Myometrial cell (primary cell): ENCODE data around the gene CREBRF. TPM values are rescaled to one million over a fixed set of nuclear protein-coding genes. Genes with fewer than 3 reads are reported as not detected.

ENCODE experiments used
- total RNA-seq: library from RNA; depleted of rRNA; stranded (reverse); fragments of >200 nt; gene quantifications from 2 replicates; pipeline ENCODE4 v1.2.3, GENCODE V29; 2015

Gene CREBRF
- 5.8 and 11.2 TPM in 2 replicates for total RNA-seq

DNA sequence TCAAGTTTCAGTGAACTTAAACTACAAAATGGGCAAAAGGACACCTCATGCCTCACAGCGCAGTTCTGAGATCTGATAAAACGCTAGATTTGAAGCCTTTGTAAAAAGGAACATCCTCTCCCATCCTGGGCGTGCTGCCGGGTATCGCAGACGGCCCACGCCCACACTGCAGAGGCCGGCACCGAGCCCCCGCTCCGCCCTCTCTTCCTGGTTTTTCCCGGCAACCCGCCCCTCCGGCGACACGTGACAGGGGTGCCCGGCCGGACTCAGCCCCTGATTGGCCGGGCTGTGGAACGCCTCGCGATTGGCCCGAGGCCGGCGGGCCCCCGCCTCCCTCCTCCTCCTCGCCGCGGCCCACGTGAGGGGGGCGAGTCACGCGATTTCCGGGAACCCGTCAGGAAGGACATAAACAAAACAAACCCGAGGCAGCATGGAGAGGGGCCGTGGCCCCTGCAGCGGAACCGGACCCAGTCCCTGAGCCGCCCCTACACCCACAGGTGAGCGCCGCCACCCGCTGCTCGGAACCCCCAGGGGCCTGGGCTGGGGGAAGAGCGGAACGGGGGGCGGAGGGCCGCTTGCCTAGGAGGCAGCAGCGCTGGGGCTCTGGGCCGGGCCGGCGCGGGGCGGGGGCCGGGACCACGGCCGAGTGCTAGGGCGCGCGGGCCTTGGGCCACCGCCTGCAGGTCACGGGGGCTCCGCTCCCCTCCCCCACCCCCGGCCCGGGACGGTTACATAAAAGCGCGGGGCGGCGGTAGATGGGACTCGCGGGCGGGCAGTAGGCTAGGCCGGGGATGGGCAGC lies at the start of gene CREBRF:
TSS of gene CREBRF (plus strand) at position 370 of the 800 bp plus-strand sequence. CDS start 24,424 bp downstream, outside the sequence.

DNA sequence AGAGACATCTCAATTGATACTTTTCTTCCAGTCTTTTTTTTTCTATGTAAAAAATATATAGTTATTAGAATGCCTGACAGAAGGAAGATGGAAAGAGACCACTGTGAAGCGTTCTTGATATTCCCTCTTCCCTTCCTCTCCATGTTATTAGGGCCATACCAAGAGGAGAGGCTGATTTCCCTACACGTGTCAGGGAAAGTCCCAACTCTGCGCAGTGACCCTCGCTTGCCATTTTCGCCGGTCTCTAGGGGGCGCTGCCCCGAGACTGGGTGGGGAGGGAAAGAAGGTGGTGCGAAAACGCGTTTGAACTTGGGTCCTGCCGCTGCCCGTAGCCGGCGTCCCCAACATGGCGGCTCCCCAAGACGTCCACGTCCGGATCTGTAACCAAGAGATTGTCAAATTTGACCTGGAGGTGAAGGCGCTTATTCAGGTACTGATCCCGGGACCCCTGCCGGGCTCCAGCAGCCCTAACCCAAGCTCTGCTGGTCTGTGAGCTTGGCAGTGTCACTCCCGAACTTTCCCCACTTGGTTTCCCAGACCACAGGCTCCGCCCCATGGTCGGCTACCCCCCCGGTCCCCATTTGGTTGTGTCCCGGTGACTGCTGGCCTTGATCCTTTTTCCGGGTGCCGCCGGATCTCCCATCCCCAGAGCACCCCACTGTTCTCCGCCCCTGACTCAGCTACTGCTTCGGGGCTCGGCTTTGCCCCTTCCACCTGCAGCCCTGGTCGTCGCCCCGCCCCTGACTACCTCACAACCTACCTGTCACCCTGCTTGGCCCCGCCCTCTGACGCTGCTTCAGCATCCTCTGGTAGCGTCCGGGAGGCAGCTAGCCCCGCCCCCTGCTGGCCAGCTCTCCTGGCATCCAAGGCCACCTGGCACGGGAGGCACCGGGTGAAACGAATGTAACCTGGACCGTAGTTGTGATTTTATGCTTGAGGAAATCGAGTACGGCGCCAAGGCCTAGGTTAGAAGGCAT lies 88.3 kb downstream of the CREBRF start, which contains the start of gene BNIP1:
TSS of gene BNIP1 (plus strand) at position 332 of the 977 bp plus-strand sequence. CDS start at position 347, 15 bp downstream.

Other genes starting within 250 kb of the CREBRF start
- 227 and 229 TPM in 2 replicates for gene ERGIC1, start 222.1 kb upstream of the CREBRF start, total RNA-seq
- 51.3 and 65.4 TPM in 2 replicates for gene RPL26L1, start 96.9 kb upstream of the CREBRF start, total RNA-seq
- 148 and 203 TPM in 2 replicates for gene ATP6V0E1, start 72.6 kb upstream of the CREBRF start, total RNA-seq
- 25.1 and 26.1 TPM in 2 replicates for gene BNIP1, start 88.2 kb downstream of the CREBRF start, total RNA-seq
- not detected in 2 replicates for gene NKX2-5, start 178.9 kb downstream of the CREBRF start, total RNA-seq